CD4-positive, alpha-beta memory T cell (primary cell): Measurements from ENCODE around the gene LSM8. TPM values are rescaled to one million over a fixed set of nuclear protein-coding genes. Genes with fewer than 3 reads are reported as not detected.
A peak's percentile ranks its signal among the peaks of the same experiment; 100 is the strongest.

Source experiments
- CTCF ChIA-PET: fragments of 350-600 bp; sonication (Branson Sonifier 250); formaldehyde crosslinking; loops from one replicate; lab custom pipeline; 2021; ENCODE audit warnings: inconsistent platforms; ENCODE audit not compliant: partially characterized antibody; lab: Charles Lee
- POLR2A ChIA-PET: fragments of 350-600 bp; sonication (Branson Sonifier 250); formaldehyde crosslinking; loops from one replicate; lab custom pipeline; 2021; ENCODE audit not compliant: partially characterized antibody; lab: Charles Lee
- DNase-seq, 5 donors: peaks; one replicate each; pipeline versions ENCODE4 v3.0.0 to v3.0.0-alpha.2; 2020 to 2022; ENCODE audit warnings: mixed read lengths in 1 of 5
- H3K27ac ChIP-seq: one replicate; pipeline ENCODE4 v1.7.0; 2013; ENCODE audit warnings: low read depth, low read length
- H3K27me3 ChIP-seq: 2 replicates; pipeline ENCODE4 v1.7.0; 2013; ENCODE audit warnings: mild to moderate bottlenecking, low read length, moderate library complexity; ENCODE audit not compliant: insufficient read depth
- H3K36me3 ChIP-seq: 2 replicates; pipeline ENCODE4 v1.7.0; 2013; ENCODE audit warnings: mild to moderate bottlenecking, low read length, moderate library complexity; ENCODE audit not compliant: insufficient read depth
- H3K4me1 ChIP-seq: 2 replicates; pipeline ENCODE4 v1.7.0; 2013; ENCODE audit warnings: mild to moderate bottlenecking, low read length, moderate library complexity; ENCODE audit not compliant: insufficient read depth
- H3K4me3 ChIP-seq, 2 donors: one replicate each; pipeline ENCODE4 v1.7.0; 2013; ENCODE audit warnings: low read length in 2 of 2, mild to moderate bottlenecking in 1 of 2
- H3K9me3 ChIP-seq, 2 donors: one replicate each; pipeline ENCODE4 v1.7.0; 2013; ENCODE audit warnings: low read length in 2 of 2, control low read depth in 1 of 2; ENCODE audit not compliant: control insufficient read depth in 1 of 2
- H3K27ac Mint-ChIP-seq, 7 donors: one replicate each; pipeline ENCODE4 v1.8.0; 2020 to 2021; ENCODE audit warnings: mixed read lengths in 7 of 7, mild to moderate bottlenecking in 6 of 7, inconsistent platforms in 3 of 7, moderate library complexity in 3 of 7
- H3K27me3 Mint-ChIP-seq, 2 donors: one replicate each; pipeline ENCODE4 v1.8.0; 2020 to 2021; ENCODE audit warnings: mixed read lengths in 2 of 2
- H3K36me3 Mint-ChIP-seq, 2 donors: one replicate each; pipeline ENCODE4 v1.8.0; 2020 to 2021; ENCODE audit warnings: mixed read lengths in 2 of 2, inconsistent platforms in 1 of 2, mild to moderate bottlenecking in 1 of 2
- H3K4me1 Mint-ChIP-seq, 4 donors: one replicate each; pipeline ENCODE4 v1.8.0; 2020 to 2021; ENCODE audit warnings: mixed read lengths in 4 of 4, mild to moderate bottlenecking in 1 of 4
- H3K4me3 Mint-ChIP-seq, 8 donors: one replicate each; pipeline ENCODE4 v1.8.0; 2020 to 2021; ENCODE audit warnings: mixed read lengths in 8 of 8, mild to moderate bottlenecking in 7 of 8, moderate library complexity in 6 of 8, inconsistent platforms in 3 of 8
- H3K9me3 Mint-ChIP-seq, 8 donors: one replicate each; pipeline ENCODE4 v1.8.0; 2020 to 2021; ENCODE audit warnings: mixed read lengths in 8 of 8, mild to moderate bottlenecking in 5 of 8, inconsistent platforms in 3 of 8, moderate library complexity in 1 of 8
- intact Hi-C: fragments of 100-400 bp; cut with micrococcal nuclease; formaldehyde crosslinking; loops from one replicate; pipeline ENCODE4 v1.15.1; 2023
- polyA plus RNA-seq, 2 donors: library from polyadenylated mRNA; unstranded; fragments of 300-500 nt; fragmentation: Illumina TruSeq; gene quantifications; one replicate each; pipeline ENCODE4 v1.2.3, GENCODE V29; 2021
- total RNA-seq, 2 experiments: library from RNA; stranded (reverse); gene quantifications; one replicate each; pipeline ENCODE4 v1.2.3, GENCODE V29; 2021

LSM8 gene
- total and polyA plus RNA-seq, 4 experiments from 2014 or later: 34.6 to 64.1 (median 56.9) TPM

DNA sequence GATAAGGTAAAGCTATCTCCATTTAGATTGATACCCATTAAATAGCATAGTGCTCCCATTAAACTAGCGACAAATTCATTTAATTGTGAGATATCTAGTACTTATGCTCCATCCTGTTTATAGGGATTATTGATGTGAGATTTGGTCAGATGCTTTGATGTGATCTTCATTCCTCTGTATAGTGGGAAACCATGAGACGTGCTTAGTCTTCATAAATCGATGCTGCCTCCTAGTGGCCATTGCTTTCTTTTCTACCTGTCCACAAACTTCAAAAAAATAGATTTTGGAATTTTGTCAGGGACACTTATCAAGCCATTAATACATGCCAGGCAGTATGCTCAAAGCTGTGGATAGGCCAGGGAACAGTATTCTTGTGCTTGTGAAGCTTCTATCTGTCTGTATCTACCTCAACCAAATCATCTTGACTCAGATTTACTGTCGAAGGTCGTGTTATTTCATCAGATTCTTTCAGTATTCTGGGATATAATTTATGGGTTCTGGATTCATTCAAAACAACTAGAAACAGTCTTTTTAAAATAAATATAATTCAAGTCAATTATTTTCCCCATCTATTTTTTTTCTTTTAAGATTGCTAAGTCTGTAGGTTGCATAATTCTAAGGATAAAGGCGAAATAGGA, 12.0 kb downstream of the LSM8 start:
- no peak overlapping the region for H3K4me3 ChIP-seq
- no peaks in the 10 kb centered on the region for H3K9me3 ChIP-seq
- DNase-seq: peak; percentile 48 to 56 (median 52)
- intact Hi-C loops: loop anchor here (1.0 to 10.0 kb wide), 4 partner anchors 12 to 739 kb away; partner anchors contain the start of gene LSM8
- H3K27me3 Mint-ChIP-seq: no peaks in the 10 kb centered on the region
- CTCF ChIA-PET: interaction anchor here (1.0 to 3.0 kb wide), 9 partner anchors 9 to 983 kb away, joined by 3 to 10 read pairs (median 5); no protein-coding TSS in a partner anchor
- POLR2A ChIA-PET: no interaction called here
- no peak overlapping the region for H3K4me3 Mint-ChIP-seq
- H3K4me1 Mint-ChIP-seq: peaks cover 4 to 9% (median 6%) of the 10 kb centered on the region in 4 donors
- H3K36me3 ChIP-seq: no peaks in the 10 kb centered on the region
- H3K27ac Mint-ChIP-seq: peak overlapping the region in 3 of 7 donors; percentile 6 to 47 (median 45)
- no peaks in the 10 kb centered on the region for H3K27me3 ChIP-seq
- H3K4me1 ChIP-seq: no peaks in the 10 kb centered on the region
- H3K27ac ChIP-seq: no peak overlapping the region
- H3K36me3 Mint-ChIP-seq: peaks cover 3 to 14% of the 10 kb centered on the region in 2 donors
- H3K9me3 Mint-ChIP-seq: no peaks in the 10 kb centered on the region

DNA sequence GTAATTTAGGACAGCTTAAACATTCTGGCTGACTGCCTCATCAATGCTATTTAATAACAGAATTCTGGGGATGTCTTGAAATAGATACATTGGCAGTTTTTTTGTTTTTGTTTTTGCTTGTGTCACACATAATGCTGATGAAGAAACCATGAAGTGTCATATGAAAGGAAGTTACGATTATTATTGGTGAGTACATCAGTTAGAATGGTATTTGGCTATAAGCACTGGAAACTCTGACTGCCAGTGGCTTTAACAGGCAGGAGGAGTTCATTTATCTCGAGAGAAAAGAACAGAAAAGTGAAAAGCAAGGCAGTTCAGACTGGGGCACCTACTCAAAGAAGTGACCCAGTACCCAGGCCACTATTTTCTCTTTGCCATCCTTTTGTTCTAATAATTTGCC, 18.1 kb downstream of the LSM8 start:
- Mint-ChIP-seq H3K9me3 (no peaks in the 10 kb centered on the region), H3K36me3 (no peaks in the 10 kb centered on the region), H3K4me1 (peaks cover 0 to 3% (median 0%) of the 10 kb centered on the region in 4 donors), H3K4me3 (no peak overlapping the region), H3K27ac (no peak overlapping the region), H3K27me3 (peaks cover 0 to 2% of the 10 kb centered on the region in 2 donors)
- no peak overlapping the region for H3K27ac ChIP-seq
- no peak overlapping the region for H3K4me3 ChIP-seq
- ChIA-PET CTCF (no interaction called here), POLR2A (no interaction called here)
- no peaks in the 10 kb centered on the region for H3K9me3 ChIP-seq
- intact Hi-C loops: no loop called here
- H3K27me3 ChIP-seq: no peaks in the 10 kb centered on the region
- H3K36me3 ChIP-seq: no peaks in the 10 kb centered on the region
- no peak for DNase-seq
- no peaks in the 10 kb centered on the region for H3K4me1 ChIP-seq

DNA sequence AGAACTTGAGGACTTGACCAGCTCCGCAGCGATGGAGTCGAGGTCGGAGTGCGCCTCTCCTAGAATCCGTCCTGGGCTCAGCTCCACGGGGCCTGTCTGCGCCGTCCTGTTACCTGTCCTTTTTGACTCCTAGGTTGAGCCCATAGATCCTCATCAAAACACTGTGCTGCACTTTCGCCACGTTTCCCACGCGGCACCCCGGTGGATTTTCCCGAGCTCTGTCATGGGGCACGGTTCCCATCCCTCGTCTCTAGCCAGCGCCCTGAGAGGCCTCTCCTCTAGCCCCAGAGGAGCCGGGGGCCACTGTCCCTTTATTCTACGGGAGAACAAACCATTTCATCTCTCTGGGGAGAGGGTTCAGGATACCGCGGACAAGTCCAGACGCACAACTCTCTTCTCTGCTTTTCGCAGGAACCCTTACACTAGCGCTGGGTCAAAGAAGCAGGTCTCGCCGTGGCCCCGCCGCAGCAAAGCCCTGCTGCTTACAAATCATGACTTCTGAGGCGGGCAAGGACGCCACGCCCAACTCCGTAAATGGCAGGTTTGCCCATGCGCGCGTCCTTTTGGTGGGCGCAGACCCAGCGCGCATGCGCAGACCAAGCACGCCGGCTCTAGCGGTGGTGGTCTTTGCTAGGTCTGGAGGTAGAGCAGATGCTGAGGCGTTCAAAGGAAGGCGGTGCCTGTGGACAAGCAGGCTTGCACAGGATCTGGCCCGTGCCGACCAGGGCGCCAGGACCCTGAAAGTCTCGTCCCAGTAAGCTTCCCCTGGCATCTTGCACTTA, 30.3 kb downstream of the LSM8 start:
- Histone ChIP-seq H3K27ac (no peak overlapping the region), H3K4me3 (peak overlapping the region; percentile 13 to 33), H3K36me3 (no peaks in the 10 kb centered on the region), H3K27me3 (no peaks in the 10 kb centered on the region), H3K9me3 (no peaks in the 10 kb centered on the region), H3K4me1 (peaks cover 5% of the 10 kb centered on the region)
- Mint-ChIP-seq H3K27me3 (peaks cover 18 to 21% of the 10 kb centered on the region in 2 donors), H3K9me3 (no peaks in the 10 kb centered on the region), H3K4me1 (peaks cover 10 to 12% (median 11%) of the 10 kb centered on the region in 4 donors), H3K27ac (peak overlapping the region; percentile 22 to 92 (median 79)), H3K36me3 (no peaks in the 10 kb centered on the region), H3K4me3 (peak overlapping the region; percentile 80 to 89 (median 86))
- ChIA-PET CTCF (no interaction called here), POLR2A (no interaction called here)
- DNase-seq: peak; percentile 43 to 81 (median 48)
- intact Hi-C loops: no loop called here

DNA sequence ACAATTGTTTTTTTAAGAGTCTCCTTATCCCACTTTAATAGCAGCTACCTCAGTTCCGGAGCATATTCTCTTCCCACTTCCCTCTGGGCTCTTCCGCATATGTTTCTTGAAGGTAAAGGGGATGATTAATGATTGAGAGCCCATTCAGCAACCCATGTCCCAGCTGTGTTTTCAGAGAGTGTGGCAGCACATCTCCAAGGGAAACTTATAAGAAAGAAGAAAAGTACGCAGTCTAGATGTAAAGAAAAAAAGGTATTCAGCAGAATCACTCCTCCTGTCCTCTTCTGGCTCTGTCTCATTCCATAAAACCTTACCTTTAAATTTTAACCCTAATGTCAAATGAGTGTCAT, 30.8 kb downstream of the LSM8 start:
- Mint-ChIP-seq H3K27ac (peak overlapping the region in 5 of 7 donors; percentile 4 to 83 (median 50)), H3K4me3 (peak overlapping the region; percentile 80 to 89 (median 86)), H3K27me3 (peaks cover 18 to 21% of the 10 kb centered on the region in 2 donors), H3K4me1 (peaks cover 10 to 12% (median 11%) of the 10 kb centered on the region in 4 donors), H3K36me3 (no peaks in the 10 kb centered on the region), H3K9me3 (no peaks in the 10 kb centered on the region)
- ChIA-PET CTCF (no interaction called here), POLR2A (interaction anchor here (0.6 kb wide), 1 partner anchor 55 kb away, joined by 3 read pairs; no protein-coding TSS in a partner anchor)
- H3K36me3 ChIP-seq: no peaks in the 10 kb centered on the region
- intact Hi-C loops: no loop called here
- no peaks in the 10 kb centered on the region for H3K27me3 ChIP-seq
- H3K4me1 ChIP-seq: peaks cover 5% of the 10 kb centered on the region
- no peak for DNase-seq
- H3K4me3 ChIP-seq: peak overlapping the region; percentile 13 to 33
- no peak overlapping the region for H3K27ac ChIP-seq
- H3K9me3 ChIP-seq: no peaks in the 10 kb centered on the region

DNA sequence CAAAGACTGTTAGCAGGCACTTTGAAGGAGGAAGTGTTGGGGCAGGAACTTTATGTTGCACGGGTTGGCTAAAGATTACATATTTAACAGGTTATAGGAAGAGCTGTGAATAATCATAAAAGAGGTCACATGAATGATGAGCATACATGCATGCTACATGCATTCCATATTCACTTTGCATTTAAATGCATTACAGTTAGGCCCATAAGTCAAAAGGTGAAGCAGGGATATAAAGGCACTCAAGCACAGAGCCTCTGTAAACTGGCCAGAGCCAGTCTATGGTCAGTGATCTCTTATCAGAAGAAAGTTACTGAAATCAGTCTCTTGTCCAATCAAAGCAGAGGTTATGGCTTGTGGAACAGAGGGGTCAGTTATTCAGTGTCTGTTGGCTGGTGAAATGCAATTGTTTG, 33.3 kb downstream of the LSM8 start:
- no peaks in the 10 kb centered on the region for H3K9me3 ChIP-seq
- intact Hi-C loops: no loop called here

DNA sequence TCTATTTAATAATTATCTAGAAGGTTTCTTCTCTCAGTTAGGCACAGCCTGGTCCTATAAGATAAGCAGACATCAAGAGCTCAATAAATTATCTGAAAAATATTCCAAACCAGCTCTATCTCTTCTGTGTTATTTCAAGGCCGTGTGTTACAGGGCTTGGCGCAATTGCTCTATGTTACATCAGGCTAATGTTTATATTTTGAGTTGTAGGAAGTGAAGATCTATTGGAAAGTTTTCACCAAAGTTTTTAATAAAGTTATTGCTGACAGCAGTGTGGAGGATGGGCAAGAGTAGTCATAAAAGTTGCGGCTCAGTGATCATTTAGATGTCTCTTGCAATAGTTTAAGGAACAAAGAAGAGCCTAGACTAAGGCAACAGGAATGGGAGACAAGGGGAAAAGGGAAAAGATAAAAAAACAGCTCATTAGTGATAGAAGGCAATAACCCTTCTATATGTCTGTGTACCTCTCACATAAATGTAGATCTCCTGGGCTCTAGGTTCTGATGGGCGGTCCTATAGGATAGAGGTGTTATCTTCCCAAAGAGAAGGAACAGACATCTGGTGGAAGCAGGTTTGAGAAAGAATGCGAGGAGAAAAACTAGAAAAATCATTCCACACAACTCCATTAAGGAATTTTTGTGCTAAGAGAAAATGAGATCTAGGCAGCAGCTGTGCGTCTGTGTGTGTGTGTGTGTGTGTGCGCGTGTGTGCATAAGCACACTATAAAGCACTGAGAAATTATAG, 34.6 kb downstream of the LSM8 start:
- H3K4me3 ChIP-seq: no peak overlapping the region
- CTCF ChIA-PET: no interaction called here
- DNase-seq: no peak
- intact Hi-C loops: no loop called here
- Mint-ChIP-seq H3K36me3 (no peaks in the 10 kb centered on the region), H3K4me1 (peaks cover 10 to 12% (median 11%) of the 10 kb centered on the region in 4 donors), H3K4me3 (no peak overlapping the region), H3K27ac (no peak overlapping the region), H3K27me3 (peaks cover 9 to 14% of the 10 kb centered on the region in 2 donors), H3K9me3 (no peaks in the 10 kb centered on the region)
- H3K36me3 ChIP-seq: no peaks in the 10 kb centered on the region
- H3K27me3 ChIP-seq: no peaks in the 10 kb centered on the region
- H3K9me3 ChIP-seq: no peaks in the 10 kb centered on the region
- POLR2A ChIA-PET: no interaction called here
- H3K4me1 ChIP-seq: peaks cover 5% of the 10 kb centered on the region
- H3K27ac ChIP-seq: no peak overlapping the region

More for the DNA sequence above, 33.3 kb downstream of the LSM8 start:
- ChIA-PET POLR2A (no interaction called here), CTCF (no interaction called here)
- DNase-seq: no peak
- Histone ChIP-seq H3K27me3 (no peaks in the 10 kb centered on the region), H3K36me3 (no peaks in the 10 kb centered on the region), H3K4me1 (peaks cover 5% of the 10 kb centered on the region), H3K4me3 (no peak overlapping the region), H3K27ac (no peak overlapping the region)
- Mint-ChIP-seq H3K4me1 (peaks cover 10 to 12% (median 11%) of the 10 kb centered on the region in 4 donors), H3K27me3 (peaks cover 16 to 19% of the 10 kb centered on the region in 2 donors), H3K9me3 (no peaks in the 10 kb centered on the region), H3K36me3 (no peaks in the 10 kb centered on the region), H3K4me3 (no peak overlapping the region), H3K27ac (no peak overlapping the region)

DNA sequence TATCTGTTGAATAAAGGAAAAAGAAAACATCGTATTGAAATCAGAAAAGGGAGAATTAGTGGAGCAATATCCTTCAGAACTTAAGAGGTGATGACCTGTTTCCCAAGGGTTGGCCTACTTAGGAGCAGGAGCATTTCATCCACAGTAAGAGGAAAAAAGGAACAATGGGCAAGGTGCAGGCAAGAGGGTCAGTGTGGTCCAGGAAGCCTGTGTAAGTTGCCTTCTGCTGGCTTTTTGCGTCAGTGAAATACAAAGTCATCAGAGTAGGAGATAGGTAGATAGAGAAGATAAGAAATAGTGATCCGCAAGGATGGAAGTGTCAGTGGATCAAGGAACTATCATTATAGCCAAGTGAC, 35.2 kb downstream of the LSM8 start:
- H3K9me3 ChIP-seq: no peaks in the 10 kb centered on the region
- no peak overlapping the region for H3K27ac ChIP-seq
- DNase-seq: no peak
- H3K27ac Mint-ChIP-seq: no peak overlapping the region
- no peak overlapping the region for H3K4me3 Mint-ChIP-seq
- intact Hi-C loops: no loop called here
- H3K4me1 Mint-ChIP-seq: peaks cover 6 to 9% (median 8%) of the 10 kb centered on the region in 4 donors
- H3K27me3 Mint-ChIP-seq: peaks cover 7 to 11% of the 10 kb centered on the region in 2 donors
- H3K9me3 Mint-ChIP-seq: no peaks in the 10 kb centered on the region
- ChIA-PET CTCF (no interaction called here), POLR2A (no interaction called here)
- H3K36me3 ChIP-seq: no peaks in the 10 kb centered on the region
- H3K36me3 Mint-ChIP-seq: no peaks in the 10 kb centered on the region
- no peaks in the 10 kb centered on the region for H3K27me3 ChIP-seq
- peaks cover under 1% of the 10 kb centered on the region for H3K4me1 ChIP-seq
- no peak overlapping the region for H3K4me3 ChIP-seq
